Subcutaneous adipose tissue (tissue), 4 donors: ENCODE measurements around the gene TLE1. TPM values are rescaled to one million over a fixed set of nuclear protein-coding genes. Genes with fewer than 3 reads are reported as not detected.

Experiments
- total RNA-seq, 4 donors: library from RNA; depleted of rRNA; stranded (reverse); fragments of >200 nt; gene quantifications; one replicate each; pipeline ENCODE4 v1.1.0, GENCODE V29; 2016
- TF ChIP-seq, protein P1 (sequence below): fragments of 450-650 bp; IDR thresholded peaks from one replicate; pipeline ENCODE4 v1.5.1; 2016; ENCODE audit warnings: low read depth, mild to moderate bottlenecking, control low read depth, antibody characterized with exemption, moderate library complexity

The TLE1 gene
- total RNA-seq, 4 donors from 2014 or later = 37.7 to 109 (median 53.6) TPM

DNA sequence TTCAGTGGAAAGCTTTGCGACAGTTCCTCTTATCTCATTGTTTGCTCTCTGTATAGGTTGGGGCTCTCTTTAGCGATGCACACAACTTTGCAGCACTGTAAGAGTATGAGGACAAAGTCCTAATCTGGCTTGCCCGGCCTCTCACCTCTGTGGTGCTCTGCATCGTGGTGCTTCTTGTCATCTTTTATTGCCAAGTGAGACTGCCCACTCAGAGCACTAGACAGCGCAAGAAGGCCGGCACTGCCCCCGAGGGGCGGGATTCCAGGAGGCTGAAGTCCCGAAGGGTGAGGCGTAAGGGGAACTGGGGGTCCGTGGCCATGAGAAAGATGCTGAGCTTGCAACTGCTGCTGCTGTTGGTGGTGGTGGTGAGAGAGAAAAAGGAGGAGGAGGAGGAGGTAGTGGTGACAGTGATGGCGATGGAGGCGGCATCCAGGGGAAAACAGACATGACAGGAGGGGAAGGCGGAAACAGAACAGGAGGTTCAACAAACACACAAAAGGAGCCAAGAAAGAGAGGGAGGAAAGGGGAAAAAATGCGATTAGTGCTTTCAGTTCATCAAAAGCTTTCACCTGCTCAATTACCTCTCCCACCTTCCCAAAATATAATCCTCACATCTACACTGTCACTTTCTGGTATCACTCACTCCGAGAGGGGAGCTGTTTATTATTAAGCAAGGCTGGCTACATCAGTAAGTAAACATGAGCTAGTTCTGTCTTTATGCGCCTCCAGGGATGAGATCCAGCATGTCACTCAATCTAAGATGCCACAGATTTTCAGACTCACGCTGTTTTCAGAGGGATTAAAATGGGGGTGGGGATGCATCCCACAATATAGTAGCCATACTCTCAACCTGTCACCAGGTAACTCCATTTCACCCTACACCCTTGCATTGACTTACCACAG, 55.1 kb downstream of the TLE1 start:
- TF ChIP-seq, protein P1, sequence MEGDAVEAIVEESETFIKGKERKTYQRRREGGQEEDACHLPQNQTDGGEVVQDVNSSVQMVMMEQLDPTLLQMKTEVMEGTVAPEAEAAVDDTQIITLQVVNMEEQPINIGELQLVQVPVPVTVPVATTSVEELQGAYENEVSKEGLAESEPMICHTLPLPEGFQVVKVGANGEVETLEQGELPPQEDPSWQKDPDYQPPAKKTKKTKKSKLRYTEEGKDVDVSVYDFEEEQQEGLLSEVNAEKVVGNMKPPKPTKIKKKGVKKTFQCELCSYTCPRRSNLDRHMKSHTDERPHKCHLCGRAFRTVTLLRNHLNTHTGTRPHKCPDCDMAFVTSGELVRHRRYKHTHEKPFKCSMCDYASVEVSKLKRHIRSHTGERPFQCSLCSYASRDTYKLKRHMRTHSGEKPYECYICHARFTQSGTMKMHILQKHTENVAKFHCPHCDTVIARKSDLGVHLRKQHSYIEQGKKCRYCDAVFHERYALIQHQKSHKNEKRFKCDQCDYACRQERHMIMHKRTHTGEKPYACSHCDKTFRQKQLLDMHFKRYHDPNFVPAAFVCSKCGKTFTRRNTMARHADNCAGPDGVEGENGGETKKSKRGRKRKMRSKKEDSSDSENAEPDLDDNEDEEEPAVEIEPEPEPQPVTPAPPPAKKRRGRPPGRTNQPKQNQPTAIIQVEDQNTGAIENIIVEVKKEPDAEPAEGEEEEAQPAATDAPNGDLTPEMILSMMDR = no peak

DNA sequence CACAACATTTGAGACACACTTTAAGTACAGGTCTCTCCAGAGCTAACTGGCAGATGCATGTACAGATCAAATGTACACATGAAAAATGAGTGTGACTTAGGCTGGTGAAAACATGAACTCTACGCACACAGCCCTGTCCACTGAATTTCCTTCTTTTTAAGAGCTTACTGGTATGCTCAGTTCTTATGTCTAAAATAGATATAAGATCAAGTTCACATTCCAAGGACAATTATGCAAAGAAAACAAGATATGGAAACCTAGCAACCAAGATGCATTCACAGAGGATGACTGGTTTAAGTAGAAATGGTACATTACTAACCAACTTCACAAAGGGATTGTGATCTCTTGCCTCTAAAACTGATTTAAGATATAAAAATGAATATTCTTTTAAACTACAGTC, 56.7 kb downstream of the TLE1 start:
- TF ChIP-seq, protein P1 = no peak

DNA sequence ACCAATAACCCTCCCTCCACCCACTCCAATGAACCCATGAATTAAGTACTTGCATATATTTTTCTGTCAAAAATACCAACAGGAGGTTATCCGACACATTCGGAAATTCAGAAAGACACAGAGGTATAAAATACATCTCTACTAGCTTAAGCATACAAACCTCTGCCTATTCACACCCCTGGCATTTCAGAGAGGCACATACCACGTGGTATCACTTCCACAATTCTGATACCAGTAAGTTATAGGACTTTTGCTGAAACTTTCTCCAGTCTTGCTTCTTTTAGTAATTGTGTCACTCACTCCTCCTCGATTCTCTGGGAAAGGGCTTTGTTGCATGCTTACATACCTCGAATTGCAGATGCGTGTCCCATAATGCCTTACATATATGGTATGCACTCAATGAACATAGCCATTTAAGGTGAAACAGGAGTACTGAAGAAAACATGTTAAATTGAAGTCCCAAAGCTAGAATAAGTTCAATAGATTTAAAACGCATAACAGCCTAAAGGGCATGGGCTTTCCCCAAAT, 58.1 kb downstream of the TLE1 start:
- TF ChIP-seq, protein P1 = no peak

DNA sequence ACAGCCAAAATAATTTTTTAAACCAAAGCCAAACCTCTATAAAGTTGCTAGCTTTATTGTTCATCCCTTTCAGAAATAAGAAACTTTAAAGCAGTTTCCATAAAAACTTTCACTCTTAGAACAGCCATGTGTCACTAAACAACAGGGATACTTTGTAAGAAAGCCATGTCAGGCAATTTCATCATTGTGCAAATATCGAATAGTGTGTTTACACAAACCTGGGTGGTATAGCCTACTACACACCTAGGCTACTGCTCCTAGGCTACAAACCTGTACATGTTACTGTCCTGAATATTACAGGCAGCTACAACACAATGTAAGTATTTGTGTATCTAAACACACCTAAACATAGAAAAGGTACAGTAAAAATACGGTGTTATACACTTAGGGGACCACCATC, 59.9 kb downstream of the TLE1 start:
- TF ChIP-seq, protein P1 = no peak

DNA sequence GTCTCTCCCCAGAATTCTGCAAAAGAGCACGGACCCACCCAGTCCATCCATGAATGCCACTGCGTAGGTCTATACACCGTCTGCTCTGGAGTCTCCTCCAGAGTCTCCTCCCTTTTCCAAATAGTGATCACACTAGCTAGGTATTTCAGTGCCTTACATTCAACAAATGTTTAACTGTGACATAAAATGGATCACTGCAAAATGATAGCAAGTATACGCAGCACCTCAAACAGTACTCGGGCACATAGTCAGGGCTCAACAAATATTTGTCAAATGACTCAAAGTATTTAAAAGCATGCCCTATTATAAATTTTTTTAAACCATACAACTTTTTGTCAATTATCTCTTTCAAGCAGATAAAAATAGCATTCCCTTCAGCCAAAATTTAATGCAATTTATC, 60.5 kb downstream of the TLE1 start:
- TF ChIP-seq, protein P1 = no peak

DNA sequence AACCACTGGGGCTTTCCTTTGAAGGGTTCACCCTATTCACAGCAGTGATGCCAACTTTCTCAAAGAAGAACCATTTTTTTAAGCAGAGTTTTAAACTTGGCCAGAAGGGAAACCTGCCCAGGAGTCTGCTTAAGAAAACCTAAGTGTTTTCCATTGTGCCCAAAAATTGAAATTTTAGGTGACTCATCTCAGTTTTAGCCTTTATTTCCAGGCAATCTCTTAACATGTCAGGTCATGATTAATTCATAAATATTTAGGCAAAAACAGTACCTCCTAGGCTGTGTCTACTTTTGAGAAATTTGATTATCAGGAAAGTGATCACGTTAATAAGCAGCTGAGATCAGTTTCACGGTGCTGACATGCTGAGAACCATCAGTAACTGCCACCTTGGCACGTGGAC, 61.9 kb downstream of the TLE1 start:
- TF ChIP-seq, protein P1 = no peak

DNA sequence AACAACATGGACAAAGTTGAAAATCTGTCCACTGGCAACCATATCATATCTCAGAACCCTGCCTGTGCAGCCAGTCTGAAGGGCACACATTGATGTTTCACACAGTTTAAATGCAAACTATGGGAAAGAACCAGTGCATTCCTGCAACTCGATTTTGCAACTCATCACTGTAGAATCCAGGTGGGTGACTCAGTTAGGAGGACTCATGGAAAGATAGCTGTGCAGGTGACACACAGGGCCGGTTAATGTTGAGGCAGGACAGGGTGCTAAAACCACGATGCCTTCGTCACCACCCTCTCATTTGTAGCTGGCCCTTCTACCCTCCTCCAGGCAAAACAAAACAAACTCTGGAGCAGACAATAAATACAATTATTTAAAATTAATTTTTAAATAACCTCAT, 62.8 kb downstream of the TLE1 start:
- TF ChIP-seq, protein P1 = no peak
